BJ (cell line): ENCODE measurements around the gene CT47A1. TPM values are rescaled to one million over a fixed set of nuclear protein-coding genes. Genes with fewer than 3 reads are reported as not detected.
"Not testable (repeated sequence)": the region's sequence is repeated elsewhere in the genome, so short reads cannot be mapped to it uniquely, and the experiment has no call there.

Source experiments
- CTCF ChIA-PET: fragments of 350-600 bp; formaldehyde crosslinking; extraction: SDS; loops from one replicate; lab custom pipeline; 2021; ENCODE audit warnings: antibody characterized with exemption, inconsistent platforms; lab: Yijun Ruan, JAX
- POLR2A ChIA-PET: fragments of 300-600 bp; sonication (Branson Sonifier 250); formaldehyde crosslinking; extraction: SDS; loops from one replicate; lab custom pipeline; 2021; ENCODE audit warnings: antibody characterized with exemption; lab: Charles Lee
- DNase-seq: peaks from one replicate; pipeline ENCODE4 v3.0.0-alpha.2; 2011; ENCODE audit warnings: low read depth
- H3K27me3 ChIP-seq: 2 replicates; pipeline ENCODE4 v1.6.0; 2011; ENCODE audit warnings: low read length; ENCODE audit not compliant: control insufficient read depth, insufficient read depth
- H3K36me3 ChIP-seq: 2 replicates; pipeline ENCODE4 v1.5.1; 2011; ENCODE audit warnings: low read length; ENCODE audit not compliant: control insufficient read depth, insufficient read depth
- H3K4me3 ChIP-seq: 2 replicates; pipeline ENCODE4 v1.5.1; 2011; ENCODE audit warnings: low read depth, mild to moderate bottlenecking, control low read depth, low read length
- polyA minus RNA-seq: library from RNA; depleted of rRNA, polyadenylated mRNA; stranded (reverse); fragments of >200 nt; gene quantifications from 2 replicates; pipeline ENCODE4 v1.2.3, GENCODE V29; 2011; rRNA and poly(A)+ RNA removed
- polyA plus RNA-seq: library from polyadenylated mRNA; depleted of rRNA; stranded (reverse); fragments of >200 nt; gene quantifications from 2 replicates; pipeline ENCODE4 v1.2.3, GENCODE V29; 2011; rRNA removed
- TF ChIP-seq, protein P1 (sequence below): IDR thresholded peaks from 2 replicates; pipeline ENCODE4 v1.5.1; 2011; ENCODE audit warnings: low read depth, mild to moderate bottlenecking, control low read depth, inconsistent platforms, low read length, moderate library complexity; ENCODE audit not compliant: insufficient read depth

CT47A1 gene
- polyA plus RNA-seq (not detected in 2 replicates), polyA minus RNA-seq (not detected in 2 replicates)

DNA sequence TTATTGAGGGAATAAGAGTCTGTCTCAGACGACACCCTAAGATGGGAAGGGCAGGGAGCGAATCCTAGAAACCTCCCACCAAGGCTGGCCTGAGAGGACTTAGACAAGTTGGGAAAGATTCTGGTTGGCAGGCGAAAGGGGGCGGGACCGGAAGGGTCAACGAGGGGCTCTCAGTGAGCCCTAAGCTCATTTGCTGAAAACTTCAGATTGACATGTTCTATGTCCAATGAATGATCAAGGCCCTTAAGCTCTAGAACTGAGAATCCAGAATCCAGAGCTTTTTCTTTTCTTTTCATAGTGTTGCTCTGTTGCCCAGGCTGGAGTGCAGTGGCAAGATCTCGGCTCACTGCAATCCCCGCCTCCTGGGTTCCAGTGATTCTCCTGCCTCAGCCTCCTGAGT lies at the start of gene CT47A1:
Gene CT47A1 (minus strand): TSS at position 101 of the 400 bp plus-strand sequence. CDS start 231 bp downstream, outside the sequence.
- CTCF ChIA-PET, POLR2A ChIA-PET: not testable (repeated sequence)

DNA sequence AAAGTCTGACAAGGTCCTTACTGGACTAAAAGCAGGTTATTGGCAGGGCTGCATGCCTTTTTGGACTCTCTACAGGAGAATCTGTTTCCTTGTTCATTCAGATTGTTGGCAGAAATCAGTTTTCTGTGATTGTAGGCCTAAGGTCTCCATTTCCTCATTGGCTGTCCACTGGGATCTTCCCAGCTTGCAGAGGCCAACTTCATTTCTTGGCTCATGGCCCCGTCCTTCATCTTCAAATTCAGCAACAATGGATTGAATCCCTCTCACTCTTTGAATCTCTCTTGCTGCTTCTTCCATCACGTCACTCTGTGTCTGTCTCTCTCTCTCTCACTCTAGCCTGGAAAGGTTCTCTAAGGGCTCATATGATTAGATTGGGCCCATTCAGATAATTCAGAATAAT lies 47.0 kb upstream of the CT47A1 start:
- TF ChIP-seq, protein P1, sequence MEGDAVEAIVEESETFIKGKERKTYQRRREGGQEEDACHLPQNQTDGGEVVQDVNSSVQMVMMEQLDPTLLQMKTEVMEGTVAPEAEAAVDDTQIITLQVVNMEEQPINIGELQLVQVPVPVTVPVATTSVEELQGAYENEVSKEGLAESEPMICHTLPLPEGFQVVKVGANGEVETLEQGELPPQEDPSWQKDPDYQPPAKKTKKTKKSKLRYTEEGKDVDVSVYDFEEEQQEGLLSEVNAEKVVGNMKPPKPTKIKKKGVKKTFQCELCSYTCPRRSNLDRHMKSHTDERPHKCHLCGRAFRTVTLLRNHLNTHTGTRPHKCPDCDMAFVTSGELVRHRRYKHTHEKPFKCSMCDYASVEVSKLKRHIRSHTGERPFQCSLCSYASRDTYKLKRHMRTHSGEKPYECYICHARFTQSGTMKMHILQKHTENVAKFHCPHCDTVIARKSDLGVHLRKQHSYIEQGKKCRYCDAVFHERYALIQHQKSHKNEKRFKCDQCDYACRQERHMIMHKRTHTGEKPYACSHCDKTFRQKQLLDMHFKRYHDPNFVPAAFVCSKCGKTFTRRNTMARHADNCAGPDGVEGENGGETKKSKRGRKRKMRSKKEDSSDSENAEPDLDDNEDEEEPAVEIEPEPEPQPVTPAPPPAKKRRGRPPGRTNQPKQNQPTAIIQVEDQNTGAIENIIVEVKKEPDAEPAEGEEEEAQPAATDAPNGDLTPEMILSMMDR: no peak
- CTCF ChIA-PET: interaction anchor here (0.6 kb wide), 2 partner anchors 54 to 238 kb away, joined by 3 read pairs; no protein-coding TSS in a partner anchor
- Histone ChIP-seq H3K36me3 (no peaks in the 10 kb centered on the region), H3K27me3 (no peaks in the 10 kb centered on the region), H3K4me3 (no peak overlapping the region)
- DNase-seq: no peak
- POLR2A ChIA-PET: no interaction called here

More for the DNA sequence above, at the start of gene CT47A1:
- H3K4me3 ChIP-seq, H3K36me3 ChIP-seq, DNase-seq, H3K27me3 ChIP-seq: not testable (repeated sequence)

DNA sequence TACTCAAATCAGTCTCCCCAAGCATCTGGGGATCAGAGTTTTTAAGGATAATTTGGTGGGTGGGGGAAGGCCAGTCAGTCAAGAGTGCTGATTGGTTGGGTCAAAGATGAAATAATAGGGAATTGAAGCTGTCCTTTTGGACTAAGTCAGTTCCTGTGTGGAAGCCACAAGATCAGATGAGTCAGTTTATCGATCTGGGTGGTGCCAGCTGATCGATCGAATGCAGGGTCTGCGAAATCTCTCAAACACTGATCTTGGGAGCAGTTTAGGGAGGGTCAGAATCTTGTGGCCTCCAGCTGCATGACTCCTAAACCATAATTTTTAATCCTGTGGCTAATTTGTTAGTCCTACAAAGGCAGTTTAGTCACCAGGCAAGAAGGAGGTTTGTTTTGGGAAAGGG lies 44.5 kb upstream of the CT47A1 start:
- H3K4me3 ChIP-seq: no peak overlapping the region
- DNase-seq: no peak
- POLR2A ChIA-PET: no interaction called here
- CTCF ChIA-PET: no interaction called here
- TF ChIP-seq, protein P1: no peak
- H3K27me3 ChIP-seq: no peaks in the 10 kb centered on the region
- H3K36me3 ChIP-seq: no peaks in the 10 kb centered on the region

DNA sequence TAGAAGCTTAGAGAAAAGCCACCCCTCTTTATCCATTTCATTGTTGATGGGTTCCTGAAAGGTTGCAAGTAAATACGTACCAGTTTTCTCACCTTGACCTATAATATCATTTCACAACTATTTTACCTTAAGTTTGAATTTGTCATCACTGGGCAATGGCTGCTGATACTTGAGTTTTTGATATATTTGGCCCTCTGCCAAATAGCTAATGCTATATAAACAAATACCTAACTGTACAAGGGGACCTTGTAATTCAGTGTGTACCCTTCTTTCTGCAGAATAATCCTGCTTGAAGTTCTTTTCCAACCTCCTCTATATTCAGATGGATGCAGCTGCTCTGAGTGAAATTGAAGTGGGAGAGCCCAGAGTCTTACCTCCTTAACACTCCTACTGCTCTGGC lies 42.9 kb upstream of the CT47A1 start:
- H3K36me3 ChIP-seq: no peaks in the 10 kb centered on the region
- DNase-seq: no peak
- TF ChIP-seq, protein P1: no peak
- CTCF ChIA-PET: no interaction called here
- H3K27me3 ChIP-seq: no peaks in the 10 kb centered on the region
- POLR2A ChIA-PET: no interaction called here
- no peak overlapping the region for H3K4me3 ChIP-seq

DNA sequence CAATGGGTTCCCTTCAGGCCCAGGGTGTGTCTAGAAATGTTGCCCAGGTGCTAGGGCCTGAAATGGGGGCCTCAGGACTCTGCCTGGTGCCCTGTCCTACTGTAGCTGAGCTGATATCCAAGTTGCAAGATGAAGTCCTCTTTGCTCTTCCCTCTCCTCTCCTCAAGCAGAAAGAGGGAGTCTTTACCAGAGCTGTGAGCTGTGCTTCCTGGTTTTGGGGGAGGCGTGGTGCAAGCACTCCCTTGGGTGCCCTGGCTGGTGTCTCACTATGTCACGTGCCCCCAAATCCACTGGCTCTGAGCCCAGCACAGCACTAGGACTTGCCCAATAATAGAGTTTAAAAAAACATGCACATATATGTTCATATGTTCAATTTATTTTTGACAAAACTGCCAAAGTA lies 29.3 kb upstream of the CT47A1 start:
- TF ChIP-seq, protein P1: no peak
- ChIA-PET POLR2A (no interaction called here), CTCF (no interaction called here)
- Histone ChIP-seq H3K4me3 (no peak overlapping the region), H3K36me3 (no peaks in the 10 kb centered on the region), H3K27me3 (no peaks in the 10 kb centered on the region)
- DNase-seq: no peak

DNA sequence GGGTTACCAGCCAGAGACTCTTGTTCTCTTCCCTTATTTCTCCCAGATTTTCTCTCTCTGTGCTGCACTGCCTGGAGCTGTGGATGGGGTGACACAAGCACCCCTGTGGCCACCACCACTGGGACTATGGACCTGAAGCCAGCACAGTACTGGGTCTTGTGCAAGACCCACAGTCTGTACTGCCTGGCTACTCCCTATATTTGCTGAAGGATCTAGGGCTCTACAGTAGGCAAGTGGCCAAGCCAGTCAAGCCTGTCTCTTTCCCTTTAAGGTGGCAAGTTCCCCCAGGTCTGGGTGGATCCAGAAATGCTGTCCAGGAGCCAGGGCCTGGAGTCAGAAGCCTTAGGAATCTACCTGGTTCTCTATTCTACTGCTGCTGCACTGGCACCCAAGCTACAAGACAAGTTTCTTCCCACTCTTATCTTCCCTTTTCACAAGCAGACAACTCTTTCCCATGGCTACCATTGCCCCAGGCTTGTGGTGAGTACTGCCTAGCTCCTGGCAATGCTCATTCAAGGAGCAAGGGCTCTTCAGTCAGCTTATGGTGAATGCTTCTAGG lies 28.4 kb upstream of the CT47A1 start:
- H3K4me3 ChIP-seq: no peak overlapping the region
- TF ChIP-seq, protein P1: no peak
- ChIA-PET CTCF (no interaction called here), POLR2A (no interaction called here)
- H3K36me3 ChIP-seq: no peaks in the 10 kb centered on the region
- H3K27me3 ChIP-seq: no peaks in the 10 kb centered on the region
- DNase-seq: no peak
